Neutrophil (primary cell): ENCODE data around the gene ZAR1.

Experiments
- H3K27ac ChIP-seq: fragments of 200-600 bp; sonication (generic); 2 replicates; pipeline ENCODE4 v1.5.1; 2016; ENCODE audit warnings: mild to moderate bottlenecking, moderate library complexity
- H3K27me3 ChIP-seq: fragments of 200-600 bp; sonication (generic); 2 replicates; pipeline ENCODE4 v1.6.0; 2016; ENCODE audit warnings: mild to moderate bottlenecking
- H3K36me3 ChIP-seq: fragments of 200-600 bp; sonication (generic); 2 replicates; pipeline ENCODE4 v1.5.1; 2017
- H3K4me1 ChIP-seq, 2 experiments: fragments of 200-600 bp in 1 of 2; sonication (generic) in 1 of 2; 1 replicate in 1 of 2; 2 replicates in 1 of 2; pipeline versions ENCODE4 v1.5.1 to v1.6.1; 2013 to 2016; ENCODE audit warnings: low read depth in 1 of 2, low read length in 1 of 2, mild to moderate bottlenecking in 1 of 2, moderate library complexity in 1 of 2; ENCODE audit not compliant: control insufficient read depth in 1 of 2, insufficient read depth in 1 of 2
- H3K4me3 ChIP-seq, 2 experiments: fragments of 200-600 bp in 1 of 2; sonication (generic) in 1 of 2; 1 replicate in 1 of 2; 2 replicates in 1 of 2; pipeline ENCODE4 v1.5.1; 2013 to 2016; ENCODE audit warnings: low read depth in 1 of 2, low read length in 1 of 2, mild to moderate bottlenecking in 1 of 2, moderate library complexity in 1 of 2
- H3K9me3 ChIP-seq: fragments of 200-600 bp; sonication (generic); 2 replicates; pipeline ENCODE4 v1.5.1; 2016
- CTCF ChIP-seq: fragments of 200-600 bp; sonication (generic); IDR thresholded peaks from 2 replicates; pipeline ENCODE4 v1.5.1; 2016; ENCODE audit warnings: antibody characterized with exemption

ZAR1 gene

GRCh38 chr4:48518143-48518542 lies 28.1 kb downstream of the ZAR1 start:
- H3K36me3 ChIP-seq = peaks cover 95% of the 10 kb centered on the region
- H3K9me3 ChIP-seq = no peaks in the 10 kb centered on the region
- no peak overlapping the region for H3K4me3 ChIP-seq
- H3K4me1 ChIP-seq = no peaks in the 10 kb centered on the region
- no peak for TF ChIP-seq CTCF
- no peak overlapping the region for H3K27ac ChIP-seq
- no peaks in the 10 kb centered on the region for H3K27me3 ChIP-seq

- Histone ChIP-seq H3K27me3 (no peaks in the 10 kb centered on the region), H3K36me3 (peaks cover 96% of the 10 kb centered on the region), H3K27ac (no peak overlapping the region), H3K9me3 (no peaks in the 10 kb centered on the region), H3K4me3 (no peak overlapping the region), H3K4me1 (no peaks in the 10 kb centered on the region)
- no peak for TF ChIP-seq CTCF
Observed at GRCh38 chr4:48526406-48526805, 36.4 kb downstream of the ZAR1 start.

GRCh38 chr4:48538358-48538757 lies 48.3 kb downstream of the ZAR1 start:
- Histone ChIP-seq H3K4me3 (no peak overlapping the region), H3K36me3 (peaks cover 86% of the 10 kb centered on the region), H3K27me3 (no peaks in the 10 kb centered on the region), H3K9me3 (no peaks in the 10 kb centered on the region), H3K4me1 (no peaks in the 10 kb centered on the region), H3K27ac (no peak overlapping the region)
- no peak for TF ChIP-seq CTCF

GRCh38 chr4:48539597-48539996 lies 49.5 kb downstream of the ZAR1 start:
- TF ChIP-seq CTCF = no peak
- Histone ChIP-seq H3K4me1 (no peaks in the 10 kb centered on the region), H3K27me3 (no peaks in the 10 kb centered on the region), H3K4me3 (no peak overlapping the region), H3K27ac (no peak overlapping the region), H3K36me3 (peaks cover 86% of the 10 kb centered on the region), H3K9me3 (no peaks in the 10 kb centered on the region)

- TF ChIP-seq CTCF = no peak
- Histone ChIP-seq H3K27me3 (no peaks in the 10 kb centered on the region), H3K4me1 (no peaks in the 10 kb centered on the region), H3K27ac (no peak overlapping the region), H3K9me3 (no peaks in the 10 kb centered on the region), H3K4me3 (no peak overlapping the region), H3K36me3 (peaks cover 84% of the 10 kb centered on the region)
Observed at GRCh38 chr4:48542888-48543287, 52.8 kb downstream of the ZAR1 start.

- Histone ChIP-seq H3K27me3 (no peaks in the 10 kb centered on the region), H3K36me3 (peaks cover 90% of the 10 kb centered on the region), H3K4me1 (no peaks in the 10 kb centered on the region), H3K4me3 (no peak overlapping the region), H3K27ac (no peak overlapping the region), H3K9me3 (no peaks in the 10 kb centered on the region)
- no peak for TF ChIP-seq CTCF
Observed at GRCh38 chr4:48543796-48544195, 53.7 kb downstream of the ZAR1 start.
